HG03135 (cell line): ENCODE data around the gene SLC28A3.

ENCODE experiments used
- ATAC-seq: cut with Tn5 transposase; IDR thresholded peaks from one replicate; pipeline ENCODE4 v1.9.1; 2021; ENCODE audit warnings: mild to moderate bottlenecking, moderate library complexity; ENCODE audit not compliant: unreplicated experiment

SLC28A3 gene

DNA sequence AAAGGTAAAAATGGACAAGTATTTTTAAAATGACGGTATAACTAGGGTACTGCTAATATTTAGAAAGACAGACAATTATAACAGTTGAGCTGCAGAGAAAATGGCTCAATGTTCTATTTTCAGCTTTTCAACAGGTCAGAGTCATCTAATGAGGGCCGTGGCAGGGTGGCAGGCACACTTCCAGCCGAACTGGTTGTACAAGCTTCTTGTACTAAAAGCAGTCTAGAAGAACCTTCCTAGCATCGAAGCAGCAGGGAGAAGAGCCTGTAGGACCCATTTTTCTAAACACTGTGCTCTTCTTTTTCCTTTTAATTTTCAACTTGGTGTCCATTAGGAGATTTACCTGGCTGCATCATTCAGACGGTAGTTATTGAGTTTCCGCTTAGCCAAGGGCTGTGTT lies 85.6 kb downstream of the SLC28A3 start:
- no peak for ATAC-seq

- no peak for ATAC-seq
Measured at GRCh38 chr9:84251921-84252320, 88.6 kb downstream of the SLC28A3 start.

DNA sequence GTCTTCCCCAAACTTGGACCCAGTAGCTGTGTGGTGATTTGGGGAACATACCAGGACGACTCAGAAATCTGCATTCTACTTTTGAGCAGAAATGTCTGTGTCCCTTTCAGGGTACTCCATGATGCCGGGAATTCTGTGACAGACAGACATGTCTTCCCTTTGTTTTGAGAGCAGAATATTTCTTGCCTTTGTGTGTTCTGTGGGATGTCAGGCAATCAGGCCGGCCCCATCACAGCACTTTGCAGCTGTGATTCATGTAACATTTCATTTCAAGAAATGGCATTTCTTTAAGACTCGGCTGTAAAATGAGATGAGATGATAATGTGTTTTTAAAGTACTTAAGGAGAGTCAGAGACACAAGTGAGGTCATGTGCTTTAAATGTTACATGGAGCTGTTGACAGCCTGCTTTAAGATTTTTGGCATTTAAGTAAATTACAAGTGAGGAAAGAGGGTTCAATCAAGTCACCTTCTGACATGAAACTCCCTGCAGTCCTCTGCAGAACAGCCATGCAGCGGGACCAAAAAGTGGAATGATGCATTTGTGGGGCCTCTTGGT lies 98.7 kb downstream of the SLC28A3 start:
- ATAC-seq, result no peak

- ATAC-seq, result no peak
Measured at GRCh38 chr9:84239343-84239742, 101.2 kb downstream of the SLC28A3 start.

GRCh38 chr9:84238652-84239051 lies 101.9 kb downstream of the SLC28A3 start:
- ATAC-seq, result no peak

- ATAC-seq, result no peak
Measured at GRCh38 chr9:84235511-84235910, 105.0 kb downstream of the SLC28A3 start.

- no peak for ATAC-seq
Measured at GRCh38 chr9:84230355-84231145, 110.0 kb downstream of the SLC28A3 start.

DNA sequence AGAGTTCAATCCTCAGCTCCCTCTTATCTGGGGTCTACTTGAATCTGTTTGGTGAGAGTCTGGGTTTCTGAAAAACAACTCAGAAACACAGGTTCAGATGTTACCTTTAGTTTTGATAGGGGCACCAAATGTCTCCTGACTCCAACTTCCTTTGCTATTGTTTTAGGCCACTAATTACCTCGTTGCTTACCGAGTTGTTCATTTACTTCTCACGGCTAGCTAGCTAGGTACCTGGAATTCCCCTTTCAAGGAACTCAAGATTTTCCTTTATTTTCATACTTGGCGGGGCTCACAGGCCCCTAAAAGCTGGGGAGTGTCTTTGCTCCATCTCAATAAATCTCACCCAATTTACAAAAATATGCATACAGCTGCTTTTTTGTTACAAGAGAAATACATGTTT lies 111.4 kb downstream of the SLC28A3 start:
- no peak for ATAC-seq

DNA sequence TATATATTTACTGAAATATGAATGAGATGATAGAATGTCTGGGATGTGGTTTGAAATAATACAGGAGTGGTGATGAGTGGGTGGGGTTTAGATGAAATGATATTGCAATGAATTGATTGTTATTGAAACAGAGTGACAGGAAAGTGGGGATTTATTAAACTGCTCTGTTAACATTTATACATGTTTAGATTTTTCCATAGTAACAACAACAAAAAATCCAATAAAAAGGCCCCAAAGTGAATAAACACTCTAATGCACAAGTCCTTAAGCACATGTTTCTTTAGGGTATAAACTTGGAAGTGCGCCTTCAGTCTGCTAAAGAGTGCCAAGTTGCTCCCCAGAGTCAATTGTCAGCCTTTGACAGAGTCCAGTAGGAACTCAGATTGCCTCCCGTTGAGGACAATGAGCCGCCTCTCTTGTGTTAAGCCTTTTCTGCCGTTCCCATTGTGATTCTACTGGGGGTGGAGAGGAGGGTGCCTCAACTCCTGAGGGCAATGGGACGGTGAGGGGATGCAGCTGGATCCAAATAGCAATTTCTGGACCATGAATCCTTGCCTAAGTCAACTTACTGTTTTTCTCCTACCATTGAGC lies 112.3 kb downstream of the SLC28A3 start:
- no peak for ATAC-seq

DNA sequence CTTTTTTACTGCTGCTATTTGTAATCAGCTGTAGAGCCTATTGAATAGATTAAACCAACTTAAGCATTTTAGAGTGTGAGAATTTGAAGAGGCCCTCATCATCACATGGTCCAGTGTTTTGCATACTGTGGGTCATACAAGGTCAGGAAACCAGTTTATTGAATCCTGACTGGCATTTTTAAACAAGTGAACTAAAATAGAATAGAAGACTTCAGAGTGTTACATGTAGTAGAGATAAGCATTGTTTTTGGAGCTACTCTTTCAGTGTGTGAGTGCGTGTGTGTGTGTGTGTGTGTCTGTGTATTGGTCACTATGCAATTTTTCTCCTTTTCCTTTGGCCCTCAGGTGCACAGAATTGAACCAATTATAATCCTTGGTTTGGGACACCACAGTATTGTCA lies 114.4 kb downstream of the SLC28A3 start:
- no peak for ATAC-seq
